ENCODE data around the gene RHOBTB1.

RHOBTB1 gene

DNA sequence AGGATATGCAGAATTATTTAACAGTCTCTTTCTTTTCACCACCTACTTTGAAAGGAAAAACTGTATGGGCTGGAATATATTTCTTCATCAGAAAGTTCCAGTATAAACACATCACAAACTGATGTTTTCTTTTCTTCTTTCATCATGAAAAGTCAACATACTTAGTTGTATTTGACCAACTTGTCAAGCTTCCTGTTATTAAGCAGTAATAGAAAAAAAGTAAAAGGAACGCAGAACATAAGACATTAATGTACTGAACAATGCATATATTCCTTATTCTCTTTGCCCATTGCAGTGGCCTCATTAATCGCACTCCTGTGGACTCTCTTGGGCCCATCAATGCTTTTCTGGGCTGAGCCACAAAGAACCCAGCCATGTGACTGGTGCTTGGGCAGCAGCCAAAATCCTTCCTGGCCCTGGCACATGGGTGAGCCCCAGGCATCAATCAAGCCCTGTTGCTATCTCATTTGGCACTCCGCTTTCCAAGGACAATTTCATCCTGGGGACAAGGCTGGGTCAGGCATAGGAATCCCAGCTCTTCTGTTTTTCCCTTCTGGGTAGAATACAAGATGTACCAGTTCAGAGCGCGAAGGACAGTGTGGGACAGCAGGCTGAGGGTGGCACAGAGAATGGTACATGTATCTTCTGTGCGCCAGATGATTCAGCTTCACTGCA lies 42.3 kb downstream of the RHOBTB1 start:
- no peak for DNase-seq

- DNase-seq: no peak
These were observed 44.7 kb downstream of the RHOBTB1 start for GRCh38 chr10:60899266-60899665.

GRCh38 chr10:60898321-60898720 lies 45.7 kb downstream of the RHOBTB1 start:
- DNase-seq: no peak

- no peak for DNase-seq
These were observed 47.2 kb downstream of the RHOBTB1 start for GRCh38 chr10:60896810-60897209.

GRCh38 chr10:60896033-60896432 lies 48.0 kb downstream of the RHOBTB1 start:
- no peak for DNase-seq

- DNase-seq: no peak
These were observed 49.2 kb downstream of the RHOBTB1 start for GRCh38 chr10:60894786-60895185.

DNA sequence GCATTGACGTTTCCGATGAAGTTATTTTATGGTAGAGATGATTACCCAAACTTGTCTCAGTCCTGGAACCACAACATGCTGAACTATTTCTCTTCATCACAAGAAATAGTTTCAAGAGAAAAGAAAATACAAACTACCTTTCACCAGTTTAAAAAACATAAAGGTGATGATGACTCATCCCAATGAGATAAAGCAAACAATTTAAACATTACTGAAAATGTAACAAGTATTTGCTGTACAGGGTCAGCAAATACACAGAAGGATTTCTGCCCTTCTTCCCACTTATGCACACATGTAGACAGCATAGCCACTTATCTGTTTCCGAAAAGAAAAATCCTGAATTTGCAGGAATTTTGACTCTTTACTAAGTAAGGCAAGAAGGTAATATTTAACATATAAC lies 50.8 kb downstream of the RHOBTB1 start:
- no peak for DNase-seq

- DNase-seq: no peak
These were observed 51.4 kb downstream of the RHOBTB1 start for GRCh38 chr10:60892571-60892970.

GRCh38 chr10:60890811-60891210 lies 53.2 kb downstream of the RHOBTB1 start:
- no peak for DNase-seq

DNA sequence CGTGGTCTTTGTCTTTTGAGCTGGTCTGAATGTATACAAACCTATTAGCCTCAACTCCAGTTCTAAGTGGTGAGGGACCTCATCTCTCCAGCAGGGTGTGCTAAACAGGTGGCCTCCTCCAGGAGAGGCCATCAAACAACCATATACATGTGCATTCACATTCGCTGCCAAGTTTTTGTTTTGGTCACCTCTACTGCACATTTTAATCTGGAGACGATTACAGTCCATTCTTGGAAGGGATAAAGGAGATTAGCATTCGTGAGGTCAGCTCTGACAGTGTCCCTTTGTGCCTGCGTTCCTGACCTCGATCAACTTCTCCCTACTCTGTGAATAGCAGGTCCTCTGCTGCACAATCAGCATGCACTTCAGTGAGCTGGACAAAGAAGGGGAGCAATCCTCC lies 60.8 kb downstream of the RHOBTB1 start:
- peak; percentile 8 for DNase-seq

DNA sequence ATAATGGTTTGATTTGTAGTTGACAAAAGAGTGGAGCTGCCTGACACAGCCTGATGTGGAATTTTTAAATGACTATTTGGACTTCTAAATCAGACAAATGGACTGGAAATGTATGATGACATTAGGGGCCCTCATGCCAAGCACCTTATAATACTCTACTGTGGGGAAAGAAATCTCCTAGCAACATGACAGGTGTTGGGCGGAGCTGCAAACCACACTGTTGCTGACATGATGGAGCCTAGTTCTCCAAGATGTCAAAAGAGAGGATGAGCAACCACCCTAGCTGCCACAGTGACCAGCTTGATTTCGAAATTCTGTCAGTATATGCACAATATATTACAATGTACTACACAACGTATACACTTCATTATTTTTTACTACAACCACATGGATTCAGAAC lies 65.8 kb downstream of the RHOBTB1 start:
- no peak for DNase-seq

- no peak for DNase-seq
These were observed 66.2 kb downstream of the RHOBTB1 start for GRCh38 chr10:60877777-60878120.

DNA sequence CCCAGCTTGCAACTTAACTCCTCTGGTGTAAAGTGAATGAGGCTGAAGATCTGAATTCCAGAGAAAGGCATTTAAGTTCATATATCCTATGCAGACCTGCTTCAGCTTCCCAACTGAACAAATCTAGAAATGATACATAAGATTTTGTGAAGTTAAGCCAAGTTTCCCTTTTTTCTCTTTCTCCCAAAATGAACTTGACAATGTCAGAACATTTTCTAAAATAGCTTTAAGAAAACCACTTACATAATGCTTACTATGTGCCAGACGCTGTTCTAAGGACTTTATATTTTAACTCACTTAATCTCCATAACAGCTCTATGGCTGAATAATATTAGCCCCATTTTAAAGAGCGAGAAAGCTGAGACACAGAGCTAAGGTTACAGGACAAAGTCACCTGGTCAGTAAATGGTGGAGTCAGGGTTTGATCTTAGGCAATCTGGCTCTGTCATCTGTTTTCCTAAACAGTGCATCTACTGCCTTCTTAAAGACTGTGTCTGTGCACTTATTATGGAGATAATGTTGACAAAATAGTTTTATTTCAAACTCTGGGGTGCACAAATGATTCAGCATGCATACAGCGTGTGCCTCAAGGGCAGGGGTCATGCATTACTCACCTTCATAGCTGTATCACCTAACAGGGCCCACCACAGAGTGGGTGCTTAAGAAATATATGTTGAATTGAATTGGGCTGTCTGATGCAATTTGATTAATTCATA lies 66.8 kb downstream of the RHOBTB1 start:
- DNase-seq: no peak

GRCh38 chr10:60873758-60874157 lies 70.2 kb downstream of the RHOBTB1 start:
- DNase-seq: no peak

- DNase-seq: no peak
These were observed 71.5 kb downstream of the RHOBTB1 start for GRCh38 chr10:60872451-60872850.

DNA sequence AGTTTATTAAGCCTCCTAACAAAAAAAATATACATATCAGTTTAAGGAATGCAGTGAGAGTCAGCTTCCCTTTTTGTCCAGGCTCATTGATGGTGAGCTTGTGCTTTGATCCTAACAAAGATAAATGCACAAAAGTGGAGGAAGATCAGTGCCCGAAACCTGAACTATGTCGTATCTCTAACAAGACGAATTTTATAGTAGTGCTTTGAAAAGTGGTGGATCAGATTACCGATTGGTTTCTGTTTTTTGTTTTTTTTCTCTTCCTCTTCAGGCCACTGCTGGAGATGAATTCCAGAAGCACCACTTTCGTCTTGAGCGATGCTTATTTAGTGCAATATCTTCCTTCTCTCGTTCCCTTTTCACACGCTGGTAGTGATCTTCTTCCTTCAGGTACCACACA lies 72.8 kb downstream of the RHOBTB1 start:
- no peak for DNase-seq

GRCh38 chr10:60870803-60871202 lies 73.2 kb downstream of the RHOBTB1 start:
- DNase-seq: no peak

GRCh38 chr10:60870416-60870728 lies 73.6 kb downstream of the RHOBTB1 start:
- DNase-seq: no peak

DNA sequence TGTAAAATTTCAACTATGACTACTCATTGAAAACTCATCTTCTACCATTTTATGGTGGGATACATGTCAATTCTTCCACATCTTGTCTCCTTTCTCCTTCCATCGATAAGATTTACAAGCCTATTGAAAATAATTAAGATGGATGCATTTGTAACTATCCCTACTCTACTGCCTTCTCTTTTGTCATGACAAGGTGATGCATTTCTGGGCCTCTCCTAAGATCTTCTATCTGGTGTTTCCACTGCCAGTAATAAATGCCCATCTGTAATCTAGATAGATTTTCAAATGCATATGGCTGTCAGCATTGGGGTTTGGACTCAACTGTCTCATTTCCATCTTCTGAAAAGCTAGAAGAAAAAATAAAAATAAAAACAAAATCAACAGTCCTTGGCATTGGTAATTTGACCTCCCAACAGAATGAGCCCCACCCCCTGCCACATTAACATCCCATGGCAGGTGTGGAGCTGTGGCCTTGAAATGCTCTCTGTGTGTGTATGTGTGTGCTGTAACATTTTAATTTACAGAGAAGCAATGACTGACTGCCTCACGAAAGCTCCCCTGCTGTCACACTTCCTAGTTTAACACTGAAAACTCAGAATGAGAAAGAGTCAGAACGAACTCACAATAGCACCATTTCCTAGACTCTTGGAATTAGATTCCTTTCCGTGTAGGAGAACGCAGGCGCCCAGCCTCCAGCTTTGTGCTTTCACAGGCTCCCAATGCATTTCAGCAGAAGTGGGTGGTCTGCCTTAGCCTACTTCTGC lies 74.2 kb downstream of the RHOBTB1 start:
- no peak for DNase-seq

DNA sequence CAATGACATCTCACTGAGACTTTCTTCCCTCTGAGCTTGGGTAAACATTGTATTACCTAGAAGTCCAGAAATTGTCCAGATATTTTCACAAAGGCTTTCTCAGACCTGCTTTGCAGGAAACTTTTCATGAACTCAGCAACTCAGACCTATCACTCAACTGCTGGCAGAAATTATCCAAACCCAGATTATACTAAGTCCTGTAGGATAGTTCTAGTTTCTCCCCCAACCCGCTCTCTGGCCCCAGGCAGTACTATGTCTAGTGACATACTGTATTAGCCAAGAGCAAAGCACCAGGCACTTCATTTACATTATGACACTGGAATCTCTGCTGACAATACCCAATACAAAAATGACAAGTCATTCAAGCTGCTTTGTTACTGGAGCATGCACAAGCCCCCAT lies 75.0 kb downstream of the RHOBTB1 start:
- no peak for DNase-seq

- no peak for DNase-seq
These were observed 78.7 kb downstream of the RHOBTB1 start for GRCh38 chr10:60865198-60865783.

GRCh38 chr10:60863796-60864195 lies 80.2 kb downstream of the RHOBTB1 start:
- no peak for DNase-seq

DNA sequence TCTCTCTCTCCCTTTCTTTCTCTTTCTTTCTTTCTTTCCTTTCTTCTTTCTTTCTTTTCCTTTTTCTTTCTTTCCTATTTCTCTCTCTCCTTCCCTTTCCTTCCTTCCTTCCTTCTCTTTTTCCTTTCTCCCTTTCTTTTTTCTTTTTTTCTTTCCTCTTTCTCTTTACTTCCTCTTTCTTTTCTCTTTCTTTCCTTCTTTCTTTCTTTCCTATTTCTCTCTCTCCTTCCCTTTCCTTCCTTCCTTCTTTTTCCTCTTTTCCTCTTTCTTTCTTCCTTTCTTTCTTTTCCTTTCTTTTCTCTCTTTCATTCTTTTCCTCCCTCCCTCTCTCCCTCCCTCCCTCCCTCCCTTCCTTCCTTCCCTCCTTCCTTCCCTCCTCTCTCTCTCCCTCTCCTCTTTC lies 81.5 kb downstream of the RHOBTB1 start:
- DNase-seq: no peak

DNA sequence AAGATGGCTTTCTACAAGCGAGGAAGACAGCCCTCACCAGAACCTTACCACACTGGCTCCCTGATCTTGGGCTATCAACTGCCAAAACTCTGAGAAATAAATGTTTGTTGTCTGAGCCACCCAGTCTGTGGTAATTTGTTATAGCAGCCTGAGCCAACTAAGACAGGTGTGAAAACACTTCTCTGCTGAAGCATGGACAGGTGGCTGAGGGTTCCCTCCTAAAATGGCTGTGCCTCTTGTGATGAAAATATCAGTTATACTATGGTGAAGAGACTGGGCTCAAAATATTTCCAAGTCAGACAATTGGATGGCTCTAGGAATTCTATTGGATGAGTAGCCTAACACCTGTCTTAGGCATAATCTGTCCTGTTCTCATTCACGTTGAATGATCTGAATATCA lies 87.6 kb downstream of the RHOBTB1 start:
- no peak for DNase-seq
